HG02884 (cell line): ENCODE measurements around the gene UBR3.
A peak's percentile ranks its signal among the peaks of the same experiment; 100 is the strongest.
"Not testable (repeated sequence)": the region's sequence is repeated elsewhere in the genome, so short reads cannot be mapped to it uniquely, and the experiment has no call there.

ENCODE experiments used
- ATAC-seq: cut with Tn5 transposase; IDR thresholded peaks from one replicate; pipeline ENCODE4 v1.9.1; 2021; ENCODE audit warnings: mild to moderate bottlenecking, moderate library complexity; ENCODE audit not compliant: unreplicated experiment

The UBR3 gene

GRCh38 chr2:169827272-169828140 lies at the start of gene UBR3:
TSS of gene UBR3 (plus strand) at chr2:169827454. CDS start at chr2:169827508, 54 bp downstream.
- peak; percentile 74 for ATAC-seq

GRCh38 chr2:169778446-169778845 lies 48.8 kb upstream of the UBR3 start:
- ATAC-seq: no peak

- no peak for ATAC-seq
Measured at GRCh38 chr2:169781249-169782013, 45.8 kb upstream of the UBR3 start.

GRCh38 chr2:169782513-169782912 lies 44.7 kb upstream of the UBR3 start:
- ATAC-seq: no peak

GRCh38 chr2:169790581-169790980 lies 36.7 kb upstream of the UBR3 start:
- ATAC-seq: no peak

- no peak for ATAC-seq
Measured at GRCh38 chr2:169795181-169795580, 32.1 kb upstream of the UBR3 start.

GRCh38 chr2:169796441-169796840 lies 30.8 kb upstream of the UBR3 start:
- ATAC-seq: no peak

GRCh38 chr2:169797601-169798000 lies 29.7 kb upstream of the UBR3 start:
- ATAC-seq: no peak

GRCh38 chr2:169798397-169798717 lies 28.9 kb upstream of the UBR3 start:
- peak; percentile 2 for ATAC-seq

- peak; percentile 96 for ATAC-seq
Measured at GRCh38 chr2:169798718-169799592, 28.3 kb upstream of the UBR3 start, which contains the start of gene SSB. TSS of gene SSB (plus strand) at chr2:169798871. CDS start at chr2:169800961, 2,090 bp downstream.

GRCh38 chr2:169803480-169803879 lies 23.8 kb upstream of the UBR3 start:
- no peak for ATAC-seq

GRCh38 chr2:169806586-169806985 lies 20.7 kb upstream of the UBR3 start:
- no peak for ATAC-seq

GRCh38 chr2:169808221-169808620 lies 19.0 kb upstream of the UBR3 start:
- ATAC-seq: no peak

- no peak for ATAC-seq
Measured at GRCh38 chr2:169815849-169816248, 11.4 kb upstream of the UBR3 start.

- not testable (repeated sequence) for ATAC-seq
Measured at GRCh38 chr2:169816961-169817360, 10.3 kb upstream of the UBR3 start.

GRCh38 chr2:169817369-169817768 lies 9.9 kb upstream of the UBR3 start:
- not testable (repeated sequence) for ATAC-seq

- ATAC-seq: no peak
Measured at GRCh38 chr2:169818241-169818640, 9.0 kb upstream of the UBR3 start.

- no peak for ATAC-seq
Measured at GRCh38 chr2:169819106-169819505, 8.1 kb upstream of the UBR3 start.

- ATAC-seq: not testable (repeated sequence)
Measured at GRCh38 chr2:169820101-169820500, 7.2 kb upstream of the UBR3 start.

GRCh38 chr2:169822036-169822435 lies 5.2 kb upstream of the UBR3 start:
- no peak for ATAC-seq

- no peak for ATAC-seq
Measured at GRCh38 chr2:169822785-169823392, 4.4 kb upstream of the UBR3 start.
